ENCODE data around the gene NSMCE3. TPM values are rescaled to one million over a fixed set of nuclear protein-coding genes. Genes with fewer than 3 reads are reported as not detected.

Gene NSMCE3
- total RNA-seq, result 11.0 TPM

GRCh38 chr15:29269485-29270168 lies at the start of gene NSMCE3:
Gene NSMCE3 (minus strand): TSS chr15:29269822. CDS start chr15:29269705, 117 bp downstream.

Small RNAs within 50 kb of the gene (small RNA-seq; reads per million reads assigned to genes)
- not detected for gene RF00201 (ENCODE audit: low replicate concordance)
